UCSD-AML1 (cell line): ENCODE data around the gene PRTFDC1.
A peak's percentile ranks its signal among the peaks of the same experiment; 100 is the strongest.

Experiments used
- DNase-seq: peaks from one replicate; lab custom pipeline; 2025; ENCODE audit not compliant: unreplicated experiment; lab: John Stamatoyannopoulos, UW

Gene PRTFDC1

DNA sequence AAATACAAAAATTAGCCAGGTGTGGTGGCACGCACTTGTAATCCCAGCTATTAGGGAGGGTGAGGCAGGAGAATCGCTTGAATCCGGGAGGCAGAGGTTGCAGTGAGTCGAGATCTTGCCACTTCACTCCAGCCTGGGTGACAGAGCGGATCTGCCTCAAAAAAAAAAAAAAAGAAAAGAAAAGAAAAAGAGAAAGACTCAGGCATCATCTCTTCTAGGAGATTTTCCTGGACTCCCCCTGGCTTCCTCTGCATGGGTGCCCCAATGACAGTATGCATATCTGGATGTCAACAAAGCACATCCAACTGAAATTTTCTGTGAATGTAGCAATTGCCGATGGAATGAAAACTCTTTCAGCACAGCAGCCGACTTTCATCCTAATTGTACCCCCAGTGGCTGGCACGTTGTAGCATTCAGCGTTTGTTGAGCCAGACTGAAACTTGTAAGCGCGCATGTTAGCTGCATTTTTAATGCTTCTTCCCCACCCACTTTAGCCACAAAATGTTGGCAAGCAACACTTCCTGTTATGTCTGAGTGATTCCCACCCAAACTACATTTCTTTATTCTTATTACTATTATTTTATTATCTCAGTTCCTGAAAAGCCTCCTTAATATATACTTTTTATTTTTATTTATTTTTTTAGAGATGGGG, 70.2 kb downstream of the PRTFDC1 start:
- DNase-seq: no peak

DNA sequence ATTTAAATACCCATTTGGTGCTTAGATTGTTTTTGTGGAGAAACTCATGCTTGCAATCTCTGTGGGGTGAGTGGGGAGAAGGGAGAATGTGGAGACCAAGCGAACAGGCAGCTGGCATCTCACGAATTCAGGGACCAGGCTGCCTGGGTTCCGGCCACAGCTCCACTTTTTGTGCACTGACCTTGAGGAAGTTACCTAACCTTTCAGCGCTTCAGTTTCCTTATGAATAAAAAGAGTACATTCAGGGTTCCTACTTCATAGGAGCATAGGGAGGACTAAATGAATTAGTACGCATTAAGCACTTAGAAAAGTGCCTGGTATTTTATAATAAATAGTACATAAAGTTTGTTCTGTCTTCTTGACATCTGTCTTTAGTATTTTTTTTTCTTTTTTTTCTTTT, 72.5 kb downstream of the PRTFDC1 start:
- no peak for DNase-seq

DNA sequence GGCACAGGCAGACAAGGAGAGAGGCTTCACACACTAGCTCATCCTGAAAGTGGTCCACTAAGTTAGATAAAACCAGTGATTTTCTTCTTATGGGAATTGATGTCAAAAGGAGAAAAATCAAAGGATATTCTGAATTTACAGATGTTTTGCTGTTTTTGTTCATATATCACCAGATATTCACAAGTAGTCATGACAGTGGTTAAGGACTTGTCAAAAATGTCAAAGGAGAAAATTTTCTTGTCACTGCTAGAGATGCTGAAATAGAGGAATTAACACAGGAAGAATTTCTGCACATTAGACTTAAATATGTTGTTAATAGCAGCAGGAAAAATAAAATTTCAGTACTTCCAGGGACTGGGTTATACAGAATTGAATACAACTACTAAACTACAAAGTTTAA, 78.3 kb downstream of the PRTFDC1 start:
- DNase-seq: no peak

DNA sequence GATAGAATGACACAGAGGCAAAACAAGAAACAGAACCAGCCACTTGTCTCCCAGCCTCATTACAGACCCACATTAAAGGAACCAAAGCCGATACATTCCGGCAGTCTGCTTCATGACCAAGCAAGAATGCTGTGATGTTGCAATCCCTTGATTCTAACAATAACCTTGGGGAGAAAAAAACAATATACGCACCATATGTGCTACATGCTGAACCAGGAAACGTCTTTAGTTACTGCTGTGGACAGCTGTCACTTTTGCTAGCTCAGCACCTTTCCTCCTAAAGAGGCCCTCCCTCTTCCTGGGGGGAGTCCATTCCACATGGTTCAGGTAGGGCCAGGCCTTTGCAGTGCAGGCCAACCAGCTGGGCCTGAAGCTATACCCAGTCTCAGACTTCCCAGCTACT, 79.1 kb downstream of the PRTFDC1 start:
- peak; percentile 53 for DNase-seq

DNA sequence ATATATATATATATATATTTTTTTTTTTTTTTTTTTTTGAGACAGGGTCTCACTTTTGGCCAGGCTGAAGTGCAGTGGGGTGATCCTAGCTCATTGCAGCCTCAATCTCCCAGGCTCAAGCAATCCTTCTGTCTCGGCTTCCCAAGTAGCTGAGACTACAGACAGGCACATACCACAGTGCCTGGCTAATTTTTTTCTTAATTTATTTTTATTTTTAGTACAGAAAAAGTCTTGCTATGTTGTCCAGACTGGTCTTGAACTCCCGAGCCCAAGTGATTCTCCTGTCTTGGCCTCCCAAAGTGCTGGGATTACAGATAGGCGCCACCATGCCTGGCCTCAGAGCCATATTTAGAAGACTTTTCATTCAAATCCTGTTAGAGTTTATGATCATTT, 79.6 kb downstream of the PRTFDC1 start:
- no peak for DNase-seq

DNA sequence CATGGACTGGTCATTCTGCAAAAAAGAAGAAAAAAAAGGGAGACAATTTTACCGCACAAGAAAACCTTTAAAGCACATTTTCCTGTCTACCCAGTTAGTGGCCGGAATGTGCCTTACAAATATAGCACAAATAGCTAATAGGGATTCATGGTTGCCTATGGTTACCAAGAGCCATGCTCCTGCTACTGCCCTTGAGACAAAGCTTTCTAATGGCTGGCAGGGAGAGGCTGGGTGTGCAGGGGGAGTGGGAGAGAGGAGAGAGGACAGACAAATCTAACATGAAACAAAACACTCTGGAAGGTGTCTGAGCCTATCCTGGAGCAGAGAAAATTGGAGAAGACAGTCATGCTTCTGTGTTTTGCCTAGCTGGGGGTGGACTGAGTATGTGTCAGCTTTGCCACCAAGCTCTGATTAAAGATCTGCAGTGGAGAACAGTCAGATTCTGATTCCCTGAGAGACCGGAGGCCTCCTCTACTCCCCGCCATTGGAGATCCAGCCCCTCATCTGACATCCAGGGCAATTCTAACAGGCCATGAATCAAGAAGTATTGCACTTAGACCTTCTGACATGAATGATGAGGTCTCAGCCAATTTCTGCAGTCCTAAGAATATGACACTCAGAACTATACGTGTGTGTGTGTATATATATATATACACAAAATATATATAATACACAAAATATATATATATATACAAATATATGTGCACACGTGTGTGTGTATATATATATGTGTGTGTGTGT, 80.2 kb downstream of the PRTFDC1 start:
- DNase-seq: no peak

DNA sequence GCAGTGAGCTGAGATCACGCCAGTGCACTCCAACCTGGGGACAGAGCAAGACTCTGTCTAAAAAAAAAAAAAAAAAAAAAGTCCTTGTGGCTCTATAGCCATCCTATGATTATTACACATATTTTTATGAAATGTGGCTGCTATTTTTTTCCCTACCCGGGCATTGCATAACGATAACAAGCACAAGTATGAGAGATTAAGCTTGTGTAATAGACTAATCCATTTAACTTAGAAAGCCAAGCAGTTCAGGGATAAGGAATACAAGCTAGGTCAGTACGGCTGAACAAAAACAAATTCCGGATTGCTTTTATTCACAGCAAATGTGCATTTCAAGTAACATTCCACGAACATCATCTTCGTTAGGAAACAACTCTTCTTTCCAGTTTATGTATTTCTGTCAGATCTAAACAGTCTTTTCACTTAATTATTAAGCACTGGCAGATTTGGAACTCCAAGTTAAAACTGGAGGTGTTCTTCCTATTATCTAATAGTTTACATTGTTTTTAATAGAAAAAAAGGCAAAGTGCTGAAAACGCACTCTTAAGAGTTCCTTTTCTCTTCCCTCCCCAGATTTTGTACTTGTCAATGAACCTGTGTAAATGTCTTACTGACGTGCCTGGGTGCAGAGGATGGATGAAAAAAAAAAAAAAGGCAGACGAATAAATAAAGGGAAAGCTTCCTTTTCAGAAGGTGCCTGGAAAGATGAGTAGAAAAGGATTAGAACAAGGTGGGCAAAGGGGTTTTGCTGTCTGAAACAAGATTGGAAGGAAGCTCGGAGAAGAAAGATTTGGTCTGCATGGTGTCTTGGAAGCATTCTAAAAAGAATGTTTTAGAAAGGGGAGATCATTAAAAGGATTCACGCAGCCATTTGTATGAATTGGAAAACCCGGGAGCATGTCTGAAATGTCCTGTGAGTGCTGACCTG, 81.1 kb downstream of the PRTFDC1 start:
- no peak for DNase-seq

DNA sequence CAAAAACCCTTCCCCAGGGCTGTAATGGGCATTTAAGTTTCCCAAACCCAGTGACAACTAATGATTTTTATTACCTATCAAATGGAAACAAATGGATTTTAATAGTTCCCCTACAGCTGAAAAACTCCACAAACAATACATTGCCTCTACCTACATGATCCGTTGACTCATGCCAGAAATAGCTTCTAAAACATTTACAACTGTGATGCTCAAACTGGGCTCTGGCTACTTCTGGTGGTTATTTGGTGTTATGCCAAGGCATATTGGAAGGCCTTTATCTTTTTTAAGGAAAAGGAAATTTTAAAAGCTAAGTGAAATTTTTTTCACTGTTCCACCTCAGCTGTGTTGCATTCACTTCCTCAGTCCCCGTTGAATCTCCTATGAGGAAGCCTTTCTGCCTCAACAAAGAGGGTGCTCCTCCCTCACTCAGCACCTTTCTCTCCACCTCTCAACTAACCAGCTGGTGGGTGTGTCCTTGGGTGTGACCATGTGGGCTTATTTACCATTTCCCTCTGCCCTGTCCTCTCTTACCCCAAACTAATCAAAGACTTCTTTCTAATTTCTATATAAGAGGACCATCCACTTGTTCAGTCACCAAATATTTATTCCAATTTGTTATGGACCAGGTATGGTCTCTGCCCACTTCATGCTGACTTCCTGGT, 82.9 kb downstream of the PRTFDC1 start:
- DNase-seq: no peak

DNA sequence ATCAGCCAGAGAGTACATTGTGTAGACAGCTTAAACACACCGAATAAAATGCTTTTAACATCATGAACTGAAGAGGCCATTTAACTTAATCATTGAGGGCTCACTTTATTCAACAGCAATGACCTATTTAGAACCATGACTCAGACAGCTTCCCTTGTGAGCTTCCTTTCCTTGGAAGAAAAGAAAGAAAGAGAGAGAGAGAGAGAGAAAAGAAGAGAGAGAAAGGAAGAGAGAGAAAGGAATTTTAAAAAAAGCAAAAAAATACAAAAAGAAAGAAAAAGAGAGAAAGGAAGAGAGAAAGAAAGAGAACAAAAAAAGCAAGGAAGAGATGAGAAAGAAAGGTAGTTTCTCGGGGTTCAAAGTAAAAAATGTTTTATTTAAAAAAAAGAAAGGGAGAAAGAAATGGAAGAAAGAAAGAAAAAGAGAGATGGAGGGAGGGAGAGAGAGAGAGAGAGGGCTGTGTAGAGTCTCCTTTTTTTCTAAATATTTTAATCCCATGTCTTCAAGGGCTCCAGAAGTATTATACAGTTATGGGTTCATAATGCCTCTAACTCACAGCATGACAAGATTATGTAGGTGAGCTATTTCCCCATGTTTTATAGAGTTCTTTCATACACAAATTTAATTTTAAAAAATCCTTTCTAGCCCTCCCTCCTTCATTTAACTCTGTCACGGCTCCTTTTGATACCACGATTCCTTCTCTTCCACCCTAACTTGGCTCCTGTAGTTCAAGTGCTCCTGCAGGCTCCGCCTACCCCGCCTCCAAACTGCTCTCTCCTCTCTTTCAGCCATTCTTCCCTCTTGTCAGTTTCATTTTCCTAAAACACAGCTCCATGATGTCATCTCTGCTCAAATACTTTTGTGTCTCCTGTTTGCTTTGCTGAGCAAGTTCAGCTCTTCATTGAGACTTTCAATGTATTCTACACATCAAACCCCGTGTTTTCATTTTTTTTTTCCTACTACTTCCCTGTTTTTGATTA, 85.5 kb downstream of the PRTFDC1 start:
- peak; percentile 15 for DNase-seq

DNA sequence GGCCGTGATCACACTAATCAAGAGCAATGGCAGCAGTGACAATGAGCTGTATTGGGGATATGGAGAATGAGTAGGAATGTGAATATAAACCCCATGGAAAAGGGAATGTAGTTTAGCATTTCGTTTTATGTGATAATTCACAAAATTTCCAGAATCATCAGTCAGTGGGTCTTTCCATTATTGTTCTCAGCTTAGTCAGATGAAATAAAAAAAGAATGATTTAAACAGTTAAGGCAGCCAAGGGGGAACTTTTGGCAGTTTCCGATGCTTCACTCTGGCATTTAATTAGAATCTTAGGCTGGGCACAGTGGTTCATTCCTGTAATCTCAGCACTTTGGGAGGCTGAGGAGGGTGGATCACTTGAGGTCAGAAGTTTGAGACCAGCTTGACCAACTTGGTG, 86.6 kb downstream of the PRTFDC1 start:
- no peak for DNase-seq

DNA sequence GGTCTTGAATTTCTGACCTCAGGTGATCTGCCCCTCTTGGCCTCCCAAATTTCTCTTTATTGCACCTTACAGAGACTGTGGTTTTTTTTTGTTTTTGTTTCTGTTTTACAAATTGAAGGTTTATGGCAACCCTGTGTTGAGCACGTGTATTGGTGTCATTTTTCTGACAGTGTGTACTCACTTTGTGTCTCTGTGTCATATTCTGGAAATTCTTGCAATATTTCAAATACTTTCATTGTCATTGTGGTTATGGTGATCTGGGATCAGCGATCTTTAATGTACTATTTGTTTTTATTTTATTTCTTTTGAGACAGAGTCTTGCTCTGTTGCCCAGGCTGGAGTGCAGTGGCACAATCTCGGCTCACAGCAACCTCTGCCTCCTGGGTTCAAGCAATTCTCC, 89.8 kb downstream of the PRTFDC1 start:
- no peak for DNase-seq

DNA sequence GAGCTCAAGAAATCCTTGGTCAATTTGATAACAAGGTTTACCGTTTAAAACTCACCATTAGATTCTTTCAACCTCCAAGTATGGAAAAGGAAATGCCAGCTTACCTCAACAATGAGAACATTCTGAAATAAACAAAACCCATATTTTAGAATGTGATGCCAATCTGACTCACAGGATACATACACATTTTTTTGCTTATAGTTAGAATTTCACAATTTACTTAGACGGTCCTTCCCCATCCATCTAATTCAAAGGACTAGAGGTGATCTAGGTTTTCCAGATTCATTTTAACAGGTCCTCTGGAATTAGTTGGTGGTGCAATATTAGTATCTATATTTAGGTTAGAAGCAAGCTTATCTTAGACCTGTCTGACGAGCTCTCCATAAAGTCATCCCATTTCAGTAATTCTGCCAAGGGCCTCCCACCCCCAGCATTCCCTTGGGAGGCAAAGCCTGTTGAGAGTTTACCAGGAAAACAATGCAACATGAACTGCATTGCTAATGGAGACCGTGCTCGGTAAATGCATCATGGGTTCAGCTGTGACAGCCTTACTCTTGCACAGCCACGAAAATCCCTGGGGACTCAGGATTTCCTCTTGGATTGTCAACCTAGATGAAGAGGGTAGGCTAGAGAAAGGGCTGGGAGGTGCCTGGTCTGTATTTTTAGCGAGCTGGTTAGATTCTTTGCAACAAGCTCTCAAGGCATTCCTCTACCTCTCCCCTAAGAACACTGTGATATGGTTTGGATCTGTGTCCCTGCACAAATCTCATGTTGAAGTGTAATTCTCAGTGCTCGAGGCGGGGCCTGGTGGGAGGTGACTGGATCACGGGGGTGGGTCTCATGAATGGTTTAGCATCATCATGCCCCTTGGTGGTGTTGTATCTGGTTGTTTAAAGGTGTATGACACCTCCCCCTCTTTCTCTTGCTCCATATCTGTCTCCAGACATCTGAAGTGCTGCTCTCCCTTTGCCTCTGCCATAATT, 93.8 kb downstream of the PRTFDC1 start:
- DNase-seq: no peak

DNA sequence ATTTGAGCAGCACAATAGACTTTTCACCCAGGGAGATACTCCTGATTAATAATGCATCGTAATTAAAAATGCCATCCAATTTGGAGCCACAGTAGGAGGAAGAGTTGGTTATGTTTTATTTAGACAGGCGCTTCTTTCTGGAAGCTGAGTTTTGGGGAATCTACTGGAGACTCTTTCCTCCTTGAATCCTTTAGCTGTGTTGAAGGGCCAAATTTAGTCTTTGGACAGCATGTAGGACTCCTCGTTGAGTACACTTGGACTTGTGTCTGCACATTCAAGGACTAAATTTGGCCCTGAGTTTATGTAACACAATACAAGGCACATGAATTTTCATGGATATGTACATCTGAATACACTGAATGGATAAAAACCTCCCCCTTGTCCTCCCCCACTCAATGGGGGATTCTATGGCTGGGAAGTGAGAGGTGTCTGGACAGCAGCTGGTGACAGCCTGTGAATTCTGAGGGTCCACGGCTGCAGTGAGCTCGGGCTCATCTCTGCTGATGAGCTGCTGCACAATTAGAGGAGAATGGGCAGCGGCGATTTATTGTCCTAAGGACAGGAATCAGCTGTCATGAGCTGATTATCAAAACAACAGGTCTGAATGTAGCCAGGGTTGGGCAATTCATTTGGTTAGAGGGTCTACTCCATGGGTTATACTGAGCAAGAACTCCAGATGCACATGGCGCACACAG, 95.2 kb downstream of the PRTFDC1 start:
- no peak for DNase-seq

DNA sequence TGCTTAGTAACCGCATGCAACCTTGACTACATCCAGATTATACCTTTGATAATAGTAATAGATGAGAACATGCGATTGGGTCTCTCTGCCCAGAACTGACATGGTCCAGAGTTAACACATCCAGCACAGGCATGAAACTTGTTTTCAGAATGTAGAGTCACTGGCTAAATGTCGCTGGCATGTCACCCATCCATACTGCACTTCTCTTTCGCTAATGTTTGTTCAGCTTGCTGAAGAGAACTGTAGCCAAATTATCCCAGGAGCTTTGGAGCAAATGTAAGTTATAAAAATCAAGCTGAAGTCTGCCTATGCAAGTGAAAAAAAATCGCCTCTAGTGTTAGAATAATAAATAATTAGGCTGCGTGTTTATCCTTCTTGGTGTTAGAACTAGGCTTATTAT, 98.2 kb downstream of the PRTFDC1 start:
- DNase-seq: no peak

DNA sequence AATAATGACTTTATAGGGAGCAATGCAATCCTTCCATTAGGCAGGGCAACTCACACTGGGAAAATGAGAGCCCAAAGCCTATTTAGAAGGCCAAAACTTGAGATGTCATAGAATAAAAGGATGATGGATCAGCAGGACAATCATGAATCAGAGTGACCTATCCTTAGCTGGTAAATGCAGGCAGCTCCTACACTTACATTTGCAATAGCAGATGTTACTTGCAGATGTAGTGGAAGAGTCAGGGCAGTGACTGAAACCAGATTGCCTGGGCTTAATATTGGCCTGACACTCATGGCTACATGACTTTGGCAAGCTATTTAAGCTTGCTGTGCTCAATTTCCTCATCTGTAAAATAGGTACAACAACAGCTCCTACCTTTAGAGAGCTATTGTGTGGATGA, 98.7 kb downstream of the PRTFDC1 start:
- no peak for DNase-seq

DNA sequence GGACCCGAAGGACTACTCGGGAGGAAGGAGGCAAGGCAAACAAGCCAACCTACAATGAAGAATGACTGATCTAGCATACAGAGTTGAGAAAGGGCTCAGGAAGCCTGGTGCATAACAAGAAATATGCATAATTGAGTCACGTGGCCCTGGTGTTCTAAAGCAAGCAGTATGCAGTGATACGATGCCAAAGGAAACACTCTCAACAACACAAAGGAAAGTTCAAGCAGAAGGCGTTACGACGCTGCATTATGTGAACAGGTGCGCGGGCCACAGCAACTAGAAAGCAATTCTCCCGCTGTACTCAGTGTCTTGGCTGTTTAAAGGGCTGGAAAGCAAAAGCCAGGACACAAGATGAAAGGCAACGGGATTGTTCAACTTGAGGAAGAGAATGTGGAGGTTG, 100.8 kb downstream of the PRTFDC1 start:
- DNase-seq: no peak

DNA sequence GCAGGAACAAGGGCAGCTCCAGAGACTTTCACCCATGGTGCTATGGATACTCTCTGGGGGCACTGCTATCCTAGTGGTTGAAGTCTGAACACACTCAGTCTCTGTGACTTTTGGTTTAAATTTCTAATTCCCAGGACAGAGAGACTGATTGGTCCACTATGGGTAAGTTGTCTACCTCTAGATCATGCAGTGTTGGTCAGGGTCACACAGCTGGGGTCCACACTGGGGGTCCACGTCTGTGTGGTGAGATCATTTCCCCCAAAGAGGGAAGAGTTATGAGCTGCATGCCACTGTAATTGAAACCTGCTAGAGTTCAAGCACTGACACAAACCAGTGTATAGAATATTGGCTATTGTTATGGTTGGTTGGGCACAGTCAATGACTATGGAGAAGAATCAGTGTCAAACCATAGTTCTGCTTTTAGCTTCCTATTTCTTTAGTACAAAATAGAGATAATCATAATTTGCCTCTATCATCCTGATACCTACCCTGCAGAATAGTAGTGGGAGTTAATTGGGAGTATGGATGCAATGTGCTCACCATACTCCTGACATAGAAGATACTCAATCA, 101.6 kb downstream of the PRTFDC1 start:
- no peak for DNase-seq
